Testis (tissue), 2 donors: Measurements from ENCODE around the gene CBLB.

Experiments
- CTCF ChIP-seq, 3 experiments: fragments of 450-650 bp in 2 of 3; fragments of 200-600 bp in 1 of 3; sonication (generic) in 1 of 3; IDR thresholded peaks; one replicate each; pipeline ENCODE4 v1.5.1; 2016 to 2019; ENCODE audit warnings: antibody characterized with exemption in 3 of 3, mild to moderate bottlenecking in 2 of 3, moderate library complexity in 1 of 3
- POLR2A ChIP-seq: fragments of 450-650 bp; IDR thresholded peaks from one replicate; pipeline ENCODE4 v1.6.1; 2017; ENCODE audit warnings: antibody characterized with exemption, mild to moderate bottlenecking, moderate library complexity

- TF ChIP-seq CTCF (IDR thresholded peaks at IDR 0.05), result no peak
- no peak for TF ChIP-seq POLR2A
Measured at GRCh38 chr3:105813710-105814109, 55.1 kb downstream of the CBLB start.
